ENCODE data around the gene MED7.

- no peak for TF ChIP-seq CTCF (IDR thresholded peaks at IDR 0.05; ENCODE audit: poor library complexity, severe bottlenecking)
- no peak for TF ChIP-seq EZH2 (IDR thresholded peaks at IDR 0.05; ENCODE audit: borderline replicate concordance, insufficient read depth, low read length, poor library complexity, severe bottlenecking)
- TF ChIP-seq TAF1 (IDR thresholded peaks at IDR 0.05; ENCODE audit: low read depth) = no peak
- TF ChIP-seq MXI1 (conservative IDR thresholded peaks at IDR 0.05; ENCODE audit: poor library complexity, severe bottlenecking) = no peak
- no peak for TF ChIP-seq EP300 (conservative IDR thresholded peaks at IDR 0.05; ENCODE audit: poor library complexity, severe bottlenecking)
- no peak for TF ChIP-seq REST (IDR thresholded peaks at IDR 0.05; ENCODE audit: borderline replicate concordance)
- TF ChIP-seq POLR2AphosphoS5 (IDR thresholded peaks at IDR 0.05) = no peak
- no peak for TF ChIP-seq RAD21 (conservative IDR thresholded peaks at IDR 0.05)
Observed at GRCh38 chr5:157115502-157115901, 27.2 kb downstream of the MED7 start.

All from neural cell (in vitro differentiated cells).